ENCODE data around the gene GLA.

GLA gene

GRCh38 chrX:101398694-101399093 lies 9.0 kb downstream of the GLA start:
- in situ Hi-C loops (cut with HindIII; ENCODE audit: low sequenced_read_pairs) = no loop called here

- in situ Hi-C loops (cut with HindIII; ENCODE audit: low sequenced_read_pairs) = no loop called here
Measured at GRCh38 chrX:101397779-101398178, 9.9 kb downstream of the GLA start.

GRCh38 chrX:101395789-101396188 lies 11.9 kb downstream of the GLA start:
- in situ Hi-C loops (cut with HindIII; ENCODE audit: low sequenced_read_pairs) = no loop called here

- in situ Hi-C loops (cut with HindIII; ENCODE audit: low sequenced_read_pairs) = no loop called here
Measured at GRCh38 chrX:101394372-101394771, 13.4 kb downstream of the GLA start.

GRCh38 chrX:101393530-101394305 lies 14.0 kb downstream of the GLA start:
- in situ Hi-C loops (cut with HindIII; ENCODE audit: low sequenced_read_pairs) = no loop called here

GRCh38 chrX:101391831-101392230 lies 15.9 kb downstream of the GLA start:
- in situ Hi-C loops (cut with HindIII; ENCODE audit: low sequenced_read_pairs) = no loop called here

DNA sequence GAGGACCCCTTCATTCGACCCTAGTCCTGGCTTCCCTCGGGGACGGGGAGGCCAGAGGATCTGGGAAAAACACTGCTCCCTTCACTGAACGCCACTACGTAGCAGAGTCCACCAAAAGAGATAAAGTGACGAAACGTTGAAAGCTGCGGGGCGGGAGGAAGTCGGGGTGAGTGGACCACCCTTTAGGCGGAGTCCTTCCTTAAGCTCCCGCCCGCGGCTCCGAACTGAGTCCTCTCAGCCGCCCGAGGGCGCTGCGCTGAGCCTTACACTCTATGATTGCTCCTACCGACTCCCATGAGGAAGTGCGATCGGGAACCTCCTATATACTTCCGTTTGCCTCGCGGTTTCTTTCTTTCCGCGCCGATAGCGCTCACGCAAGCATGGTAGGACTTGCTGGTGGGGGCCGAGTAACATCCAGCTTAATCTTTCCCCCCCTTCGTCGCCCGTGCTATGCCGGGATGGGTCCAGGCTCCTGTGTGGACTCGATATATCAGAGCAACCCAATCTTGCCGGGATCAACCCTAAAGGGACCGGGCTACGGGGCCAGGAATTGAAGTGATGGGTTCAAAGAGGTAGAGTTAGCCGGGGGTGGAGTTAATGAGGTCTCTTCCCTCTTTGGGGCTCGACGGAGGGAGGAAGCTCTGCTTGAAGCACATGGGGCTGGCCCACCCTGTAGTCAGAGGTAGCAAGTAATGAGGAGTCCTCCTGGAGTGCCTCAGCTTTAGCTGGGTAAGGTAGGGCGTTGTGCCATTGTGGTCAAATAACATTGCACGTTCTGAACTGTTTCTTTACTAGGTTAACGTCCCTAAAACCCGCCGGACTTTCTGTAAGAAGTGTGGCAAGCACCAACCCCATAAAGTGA lies 16.8 kb downstream of the GLA start, which contains the start of gene RPL36A:
RPL36A (plus strand) TSS at position 348 of the 862 bp plus-strand sequence; CDS start at position 381, 33 bp downstream.
- in situ Hi-C loops (cut with HindIII; ENCODE audit: low sequenced_read_pairs) = no loop called here

GRCh38 chrX:101388604-101389003 lies 19.1 kb downstream of the GLA start:
- in situ Hi-C loops (cut with HindIII; ENCODE audit: low sequenced_read_pairs) = no loop called here

- in situ Hi-C loops (cut with HindIII; ENCODE audit: low sequenced_read_pairs) = no loop called here
Measured at GRCh38 chrX:101386542-101386885, 21.2 kb downstream of the GLA start.

DNA sequence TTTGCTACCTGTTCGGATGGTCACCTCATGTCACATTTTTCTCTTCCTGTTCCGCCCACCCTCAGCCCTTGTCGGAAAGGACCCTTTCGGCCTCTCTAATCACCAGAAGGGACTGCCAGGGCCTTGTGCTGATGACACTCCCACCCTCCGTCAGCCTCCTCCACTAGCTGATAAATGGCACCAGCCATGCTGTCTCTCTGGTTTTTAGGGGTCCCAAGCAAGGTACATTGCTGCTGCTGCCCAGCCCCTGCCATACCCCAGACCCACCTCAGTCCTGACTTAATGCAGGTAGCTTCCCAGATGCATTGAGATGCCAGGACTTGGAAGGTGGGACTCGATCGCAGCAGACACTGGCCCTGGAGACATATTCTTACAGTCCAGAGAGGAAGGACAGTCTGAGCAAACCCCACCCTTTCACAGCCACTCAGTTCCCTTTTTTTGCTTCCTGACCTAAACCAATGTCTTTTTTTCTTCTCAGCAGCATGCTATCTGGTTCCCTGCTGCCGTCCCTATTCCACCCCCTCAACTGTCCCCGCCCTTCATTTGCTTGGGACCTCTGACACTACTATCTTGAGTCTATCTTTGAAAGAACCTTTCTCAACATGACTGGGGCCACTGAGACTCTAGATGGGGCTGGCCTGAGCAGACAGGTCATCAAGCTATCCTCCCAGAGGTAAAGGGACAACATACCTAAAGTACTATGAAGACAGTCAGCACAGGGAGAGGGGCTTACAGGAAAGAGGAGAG lies 21.8 kb downstream of the GLA start, which contains the start of gene BTK:
BTK (minus strand) TSS at position 397 of the 747 bp plus-strand sequence. CDS start 10,907 bp downstream, outside the sequence.
- in situ Hi-C loops (cut with HindIII; ENCODE audit: low sequenced_read_pairs) = no loop called here

- in situ Hi-C loops (cut with HindIII; ENCODE audit: low sequenced_read_pairs) = no loop called here
Measured at GRCh38 chrX:101385026-101385684, 22.6 kb downstream of the GLA start.

DNA sequence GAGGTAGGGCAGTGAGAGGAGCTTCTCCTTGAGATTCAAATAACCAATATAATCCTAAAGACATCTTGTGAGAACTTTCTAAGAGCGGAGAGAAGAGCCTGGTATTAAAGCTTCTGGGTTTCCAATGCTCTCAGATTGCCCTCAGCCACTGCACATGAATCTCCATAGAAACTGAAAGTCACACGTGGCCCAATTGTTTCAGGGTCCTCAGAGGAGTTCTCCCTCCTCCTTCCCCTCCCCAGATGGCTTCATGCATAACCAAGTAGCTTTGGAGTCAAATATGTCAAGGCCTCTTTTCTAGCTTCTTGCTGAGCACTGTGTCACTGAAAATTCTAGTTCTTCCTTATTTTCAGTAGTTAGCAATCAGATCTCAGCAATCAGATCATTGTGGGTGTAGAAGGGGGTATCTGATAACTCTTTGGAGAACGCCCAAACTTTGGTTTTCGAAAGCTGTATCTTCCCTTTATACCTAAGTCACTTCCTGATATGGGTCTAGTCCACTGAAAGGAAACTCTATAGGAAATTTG lies 24.0 kb downstream of the GLA start:
- in situ Hi-C loops (cut with HindIII; ENCODE audit: low sequenced_read_pairs) = loop anchor here (5.0 kb wide), 1 partner anchor 36 kb away; the partner anchor contains the start of gene TIMM8A

DNA sequence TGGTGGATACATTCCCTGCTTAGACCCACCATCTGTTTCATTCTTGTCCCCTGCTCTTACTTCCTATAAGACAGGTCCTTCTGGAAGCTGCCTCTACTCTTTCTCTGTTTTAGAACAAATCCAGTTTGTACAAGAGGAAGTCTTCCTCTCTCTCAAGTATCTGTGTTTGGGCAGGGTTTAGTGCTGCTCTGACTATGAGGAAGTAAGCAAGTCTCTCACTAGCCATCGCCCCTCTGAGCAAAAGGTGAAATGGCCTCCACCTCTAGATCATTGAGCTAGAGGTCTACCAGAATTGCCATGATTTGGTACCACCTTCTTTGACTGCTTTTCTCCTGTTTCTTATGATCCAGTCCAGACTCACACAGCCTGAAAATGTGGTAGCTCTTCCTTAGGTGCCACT lies 30.2 kb downstream of the GLA start:
- in situ Hi-C loops (cut with HindIII; ENCODE audit: low sequenced_read_pairs) = no loop called here

DNA sequence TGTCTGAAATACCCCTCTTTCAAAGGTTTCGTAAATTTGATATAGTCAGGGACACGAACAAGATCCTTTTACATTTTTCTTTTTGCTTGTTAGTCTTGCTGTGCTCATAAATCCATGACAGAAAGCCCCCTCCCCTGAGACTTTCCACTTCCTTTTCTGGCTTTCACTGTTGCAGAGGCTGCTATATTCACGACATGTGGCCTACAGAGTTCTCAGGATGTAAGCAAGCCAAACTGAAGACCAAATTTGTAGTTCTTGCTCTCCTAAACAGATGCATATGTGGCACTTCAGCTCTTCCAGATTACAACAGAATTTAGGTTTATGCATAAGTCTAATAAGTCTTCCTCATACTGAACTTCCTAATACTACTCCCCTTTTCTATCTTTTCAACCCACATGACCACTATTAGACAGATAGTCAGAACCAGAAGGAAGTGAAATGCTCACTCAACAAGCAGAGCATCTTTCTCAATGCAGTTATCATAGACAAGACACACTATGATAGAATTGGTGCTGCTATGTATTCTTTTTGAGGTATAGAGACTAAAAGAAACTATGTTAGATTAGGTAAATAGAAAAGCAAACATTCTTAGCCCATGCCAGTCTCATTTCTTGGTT lies 36.7 kb downstream of the GLA start:
- in situ Hi-C loops (cut with HindIII; ENCODE audit: low sequenced_read_pairs) = no loop called here

- in situ Hi-C loops (cut with HindIII; ENCODE audit: low sequenced_read_pairs) = no loop called here
Measured at GRCh38 chrX:101369687-101370086, 38.0 kb downstream of the GLA start.

DNA sequence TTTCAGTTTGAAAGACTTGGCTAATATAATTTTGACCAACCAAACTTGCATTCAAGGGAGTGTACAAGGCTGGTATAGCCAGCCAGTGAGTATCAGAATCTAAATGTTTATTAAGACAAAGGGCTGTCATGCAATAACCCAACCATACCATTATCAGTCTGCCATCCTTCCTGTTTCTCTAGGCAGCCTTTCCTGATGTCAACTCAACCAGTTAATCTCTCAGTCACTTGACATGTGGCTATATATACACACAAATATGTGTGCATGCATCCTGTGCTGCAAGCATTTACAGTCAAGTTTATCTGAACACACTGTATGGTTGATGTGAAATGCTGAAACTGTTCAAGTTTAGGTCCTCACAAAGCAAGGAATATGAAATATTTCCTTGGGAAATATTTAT lies 38.9 kb downstream of the GLA start:
- in situ Hi-C loops (cut with HindIII; ENCODE audit: low sequenced_read_pairs) = no loop called here

DNA sequence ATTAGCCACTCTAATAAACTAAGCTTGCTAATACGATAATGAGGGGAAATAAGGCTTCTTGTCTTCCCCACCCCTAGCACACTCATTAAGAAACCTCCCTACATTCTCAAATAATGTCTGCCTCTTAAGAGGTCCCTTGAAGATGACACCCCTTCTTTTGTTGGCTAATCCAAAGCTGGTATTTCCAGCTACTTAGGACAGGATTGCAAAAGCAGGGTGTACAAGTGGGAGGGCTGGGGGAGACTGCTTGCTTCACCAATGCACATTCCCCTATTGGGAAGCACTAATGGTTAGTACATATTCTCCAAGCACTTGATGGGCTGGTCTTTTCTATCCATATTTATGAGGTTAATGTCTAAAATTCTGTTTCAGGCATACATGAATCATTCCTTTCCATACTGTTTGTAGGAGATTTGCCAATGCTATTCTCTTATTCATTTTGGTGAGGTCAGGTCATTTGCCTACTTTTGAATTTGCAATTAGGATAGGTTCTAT lies 42.4 kb downstream of the GLA start:
- in situ Hi-C loops (cut with HindIII; ENCODE audit: low sequenced_read_pairs) = no loop called here

GRCh38 chrX:101362757-101363156 lies 45.0 kb downstream of the GLA start:
- in situ Hi-C loops (cut with HindIII; ENCODE audit: low sequenced_read_pairs) = no loop called here

- in situ Hi-C loops (cut with HindIII; ENCODE audit: low sequenced_read_pairs) = no loop called here
Measured at GRCh38 chrX:101362116-101362515, 45.6 kb downstream of the GLA start.

DNA sequence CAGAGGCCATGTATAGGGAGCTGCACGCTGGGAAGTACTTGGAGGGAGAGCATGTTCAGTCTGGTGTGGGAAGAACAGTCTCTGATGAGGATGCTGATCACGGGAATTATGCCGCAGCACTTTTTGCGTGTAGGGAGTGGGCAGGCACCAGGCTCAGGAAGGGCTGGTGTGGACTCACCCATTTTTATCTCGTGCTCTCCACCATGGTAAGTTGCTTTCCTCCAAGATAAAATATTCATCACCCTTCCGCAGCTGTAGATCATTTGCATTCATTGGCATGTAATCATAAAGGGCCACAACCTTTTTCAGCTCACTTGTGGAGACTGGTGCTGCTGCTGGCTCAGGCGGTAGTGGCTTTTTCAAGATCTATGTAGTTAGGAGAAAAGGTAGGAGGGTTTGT lies 47.3 kb downstream of the GLA start:
- in situ Hi-C loops (cut with HindIII; ENCODE audit: low sequenced_read_pairs) = no loop called here
